Esophagus squamous epithelium (tissue), 5 donors: ENCODE data around the gene OGDH. TPM values are rescaled to one million over a fixed set of nuclear protein-coding genes. Genes with fewer than 3 reads are reported as not detected.
"Not testable (repeated sequence)": the region's sequence is repeated elsewhere in the genome, so short reads cannot be mapped to it uniquely, and the experiment has no call there.

Source experiments
- DNase-seq: peaks from one replicate; lab custom pipeline; 2025; lab: John Stamatoyannopoulos, UW
- H3K27ac ChIP-seq, 4 donors: fragments of 200-600 bp; sonication (generic); one replicate each; pipeline ENCODE4 v1.5.1; 2016 to 2019; ENCODE audit warnings: mild to moderate bottlenecking in 1 of 4
- H3K27me3 ChIP-seq, 4 donors: fragments of 200-600 bp; sonication (generic); 1 replicate in 3 of 4; 2 replicates in 1 of 4; pipeline versions ENCODE4 v1.5.1 to v1.6.0; 2017 to 2021; ENCODE audit warnings: antibody characterized with exemption in 1 of 4
- H3K36me3 ChIP-seq, 3 donors: fragments of 200-600 bp; sonication (generic); one replicate each; pipeline ENCODE4 v1.5.1; 2016 to 2019
- H3K4me1 ChIP-seq, 3 donors: fragments of 200-600 bp; sonication (generic); one replicate each; pipeline ENCODE4 v1.5.1; 2017 to 2019
- H3K4me3 ChIP-seq, 4 donors: fragments of 200-600 bp; sonication (generic); 1 replicate in 3 of 4; 2 replicates in 1 of 4; pipeline ENCODE4 v1.5.1; 2016 to 2019; ENCODE audit warnings: mild to moderate bottlenecking in 2 of 4, moderate library complexity in 1 of 4
- H3K9me3 ChIP-seq, 3 donors: fragments of 200-600 bp; sonication (generic); one replicate each; pipeline ENCODE4 v1.5.1; 2016 to 2019
- CTCF ChIP-seq, 6 experiments: fragments of 450-650 bp in 4 of 6; fragments of 200-600 bp in 2 of 6; sonication (generic) in 2 of 6; IDR thresholded peaks; one replicate each; pipeline ENCODE4 v1.5.1; 2016 to 2019; ENCODE audit warnings: antibody characterized with exemption in 6 of 6, mild to moderate bottlenecking in 4 of 6, moderate library complexity in 4 of 6
- POLR2A ChIP-seq, 4 donors: fragments of 450-650 bp; IDR thresholded peaks; one replicate each; pipeline ENCODE4 v1.6.1; 2017; ENCODE audit warnings: antibody characterized with exemption in 4 of 4, mild to moderate bottlenecking in 4 of 4, moderate library complexity in 3 of 4
- WGBS, 2 donors: methylation state at CpG; one replicate each; pipeline ENCODE4 v1.1.5; 2018; 5-methylcytosine and 5-hydroxymethylcytosine counted together
- intact Hi-C: fragments of 100-400 bp; cut with DNase I; formaldehyde crosslinking; loops from one replicate; pipeline ENCODE4 v1.15.0; 2022
- total RNA-seq, 4 donors: library from RNA; depleted of rRNA; stranded (reverse); fragments of >200 nt; gene quantifications; one replicate each; pipeline ENCODE4 v1.1.0, GENCODE V29; 2016
- donor health status: DM: yes; HTN: yes; CAD: no.

OGDH gene
- total RNA-seq, 4 donors from 2014 or later = 68.9 to 102 (median 89.5) TPM

- Histone ChIP-seq H3K4me3 (no peak overlapping the region), H3K4me1 (no peaks in the 10 kb centered on the region), H3K27me3 (no peaks in the 10 kb centered on the region), H3K9me3 (no peaks in the 10 kb centered on the region), H3K36me3 (peaks cover 45 to 94% (median 56%) of the 10 kb centered on the region in 3 donors), H3K27ac (no peak overlapping the region)
- WGBS, 2 donors = 96 to 100% methylated on average over 2 of the region's 2 CpGs
- no peak for DNase-seq
- intact Hi-C loops = no loop called here
- TF ChIP-seq CTCF (IDR thresholded peaks at IDR 0.05) = no peak
- TF ChIP-seq POLR2A (IDR thresholded peaks at IDR 0.05) = no peak
These were observed 88.3 kb downstream of the OGDH start for GRCh38 chr7:44694766-44695165.

DNA sequence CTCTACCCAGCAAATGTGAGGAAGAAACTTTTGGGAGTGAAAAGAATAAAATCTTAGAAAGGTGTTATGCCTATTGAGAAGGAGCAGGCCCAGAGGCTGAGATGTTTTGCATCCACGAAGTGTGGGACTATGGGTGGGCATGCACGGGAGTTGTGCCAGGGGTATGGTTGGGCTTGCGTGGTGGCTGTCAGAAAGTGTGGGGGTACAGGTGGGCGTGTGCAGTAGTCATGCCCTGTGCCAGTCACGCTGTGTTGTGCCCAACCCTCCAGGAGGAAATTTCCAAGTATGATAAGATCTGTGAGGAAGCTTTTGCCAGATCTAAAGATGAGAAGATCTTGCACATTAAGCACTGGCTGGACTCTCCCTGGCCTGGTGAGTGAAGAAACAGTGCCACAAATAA lies 89.3 kb downstream of the OGDH start:
- Histone ChIP-seq H3K36me3 (peaks cover 47 to 94% (median 59%) of the 10 kb centered on the region in 3 donors), H3K4me3 (no peak overlapping the region), H3K27me3 (no peaks in the 10 kb centered on the region), H3K4me1 (no peaks in the 10 kb centered on the region), H3K27ac (no peak overlapping the region), H3K9me3 (no peaks in the 10 kb centered on the region)
- intact Hi-C loops = no loop called here
- 88 to 93% methylated on average over 5 of the region's 5 CpGs for WGBS, 2 donors
- no peak for DNase-seq
- TF ChIP-seq CTCF (IDR thresholded peaks at IDR 0.05) (no peak), POLR2A (IDR thresholded peaks at IDR 0.05) (no peak)

- no peaks in the 10 kb centered on the region for H3K9me3 ChIP-seq
- H3K4me1 ChIP-seq = no peaks in the 10 kb centered on the region
- H3K36me3 ChIP-seq = peaks cover 47 to 95% (median 65%) of the 10 kb centered on the region in 3 donors
- WGBS, 2 donors = 90 to 95% methylated on average over 6 to 11 of the region's 15 CpGs
- no peak for DNase-seq
- H3K27ac ChIP-seq = no peak overlapping the region
- H3K27me3 ChIP-seq = no peaks in the 10 kb centered on the region
- no peak for TF ChIP-seq POLR2A (IDR thresholded peaks at IDR 0.05)
- TF ChIP-seq CTCF (IDR thresholded peaks at IDR 0.05) = no peak
- intact Hi-C loops = no loop called here
- H3K4me3 ChIP-seq = no peak overlapping the region
These were observed 90.3 kb downstream of the OGDH start for GRCh38 chr7:44696728-44697127.

- DNase-seq = no peak
- H3K27me3 ChIP-seq = no peaks in the 10 kb centered on the region
- WGBS, 2 donors = 94 to 97% methylated on average over 11 to 14 of the region's 20 CpGs
- no peaks in the 10 kb centered on the region for H3K9me3 ChIP-seq
- H3K27ac ChIP-seq = no peak overlapping the region
- peaks cover 47 to 98% (median 72%) of the 10 kb centered on the region in 3 donors for H3K36me3 ChIP-seq
- TF ChIP-seq CTCF (IDR thresholded peaks at IDR 0.05) (no peak), POLR2A (IDR thresholded peaks at IDR 0.05) (no peak)
- intact Hi-C loops = no loop called here
- H3K4me1 ChIP-seq = no peaks in the 10 kb centered on the region
- H3K4me3 ChIP-seq = no peak overlapping the region
These were observed 91.0 kb downstream of the OGDH start for GRCh38 chr7:44697136-44698045.

DNA sequence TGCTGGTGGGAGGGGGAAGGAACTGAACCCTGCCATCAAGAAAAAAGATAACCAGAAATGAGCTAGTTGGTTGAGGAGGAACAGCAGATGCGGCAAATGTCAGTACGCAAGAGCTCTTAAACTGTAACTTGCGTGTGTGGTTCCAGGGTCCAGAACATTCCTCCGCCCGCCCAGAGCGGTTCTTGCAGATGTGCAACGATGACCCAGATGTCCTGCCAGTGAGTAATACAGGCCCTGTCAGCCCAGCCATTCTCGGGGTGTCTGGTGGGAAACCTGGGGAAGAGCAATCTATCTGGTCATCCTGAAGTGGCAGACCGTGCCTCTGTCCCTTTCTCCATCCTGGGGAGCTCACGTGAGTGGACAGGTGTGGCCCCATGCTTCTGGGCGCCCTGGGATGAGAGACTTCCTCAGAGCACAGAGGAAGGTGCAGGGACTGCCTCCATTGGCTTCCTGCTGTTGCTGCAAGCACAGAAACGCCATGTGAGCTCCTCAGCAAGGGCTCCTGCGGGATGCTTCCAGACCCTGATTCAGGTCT lies 91.7 kb downstream of the OGDH start:
- intact Hi-C loops = no loop called here
- no peak for TF ChIP-seq CTCF (IDR thresholded peaks at IDR 0.05)
- TF ChIP-seq POLR2A (IDR thresholded peaks at IDR 0.05) = no peak
- DNase-seq = no peak
- Histone ChIP-seq H3K27me3 (no peaks in the 10 kb centered on the region), H3K36me3 (peaks cover 47 to 98% (median 71%) of the 10 kb centered on the region in 3 donors), H3K4me3 (no peak overlapping the region), H3K4me1 (no peaks in the 10 kb centered on the region), H3K27ac (no peak overlapping the region), H3K9me3 (no peaks in the 10 kb centered on the region)
- WGBS, 2 donors = 97 to 99% methylated on average over 7 to 10 of the region's 13 CpGs

DNA sequence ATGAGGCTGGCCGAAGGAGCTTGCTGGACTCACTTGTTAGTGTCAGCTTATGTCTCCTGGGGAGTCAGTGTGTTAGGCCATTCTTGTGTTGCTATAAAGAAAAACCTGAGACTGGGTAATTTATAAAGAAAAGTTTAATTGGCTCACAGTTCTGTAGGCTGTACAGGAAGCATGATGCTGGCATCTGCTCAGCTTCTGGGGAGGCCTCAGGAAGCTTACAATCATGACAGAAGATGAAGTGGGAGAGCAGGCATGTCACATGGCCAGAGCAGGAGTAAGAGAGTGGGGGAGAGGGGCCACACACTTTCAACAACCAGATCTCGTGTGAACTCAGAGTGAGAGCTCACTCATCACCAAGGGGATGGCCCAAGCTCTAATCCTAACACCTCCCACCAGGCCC lies 93.2 kb downstream of the OGDH start:
- DNase-seq, H3K27ac ChIP-seq, intact Hi-C loops, H3K27me3 ChIP-seq, H3K4me1 ChIP-seq, H3K9me3 ChIP-seq, H3K4me3 ChIP-seq: not testable (repeated sequence)
- H3K36me3 ChIP-seq = peaks cover 40 to 100% (median 62%) of the 10 kb centered on the region in 3 donors
- 88 to 100% methylated on average over 2 of the region's 2 CpGs for WGBS, 2 donors
